GM18519 (cell line): Measurements from ENCODE around the gene PRMT6.
"Not testable (repeated sequence)": the region's sequence is repeated elsewhere in the genome, so short reads cannot be mapped to it uniquely, and the experiment has no call there.

Experiments
- ATAC-seq: cut with Tn5 transposase; IDR thresholded peaks from one replicate; pipeline ENCODE4 v1.9.1; 2021; ENCODE audit warnings: mild to moderate bottlenecking, moderate library complexity; ENCODE audit not compliant: unreplicated experiment, low FRiP score

The PRMT6 gene

DNA sequence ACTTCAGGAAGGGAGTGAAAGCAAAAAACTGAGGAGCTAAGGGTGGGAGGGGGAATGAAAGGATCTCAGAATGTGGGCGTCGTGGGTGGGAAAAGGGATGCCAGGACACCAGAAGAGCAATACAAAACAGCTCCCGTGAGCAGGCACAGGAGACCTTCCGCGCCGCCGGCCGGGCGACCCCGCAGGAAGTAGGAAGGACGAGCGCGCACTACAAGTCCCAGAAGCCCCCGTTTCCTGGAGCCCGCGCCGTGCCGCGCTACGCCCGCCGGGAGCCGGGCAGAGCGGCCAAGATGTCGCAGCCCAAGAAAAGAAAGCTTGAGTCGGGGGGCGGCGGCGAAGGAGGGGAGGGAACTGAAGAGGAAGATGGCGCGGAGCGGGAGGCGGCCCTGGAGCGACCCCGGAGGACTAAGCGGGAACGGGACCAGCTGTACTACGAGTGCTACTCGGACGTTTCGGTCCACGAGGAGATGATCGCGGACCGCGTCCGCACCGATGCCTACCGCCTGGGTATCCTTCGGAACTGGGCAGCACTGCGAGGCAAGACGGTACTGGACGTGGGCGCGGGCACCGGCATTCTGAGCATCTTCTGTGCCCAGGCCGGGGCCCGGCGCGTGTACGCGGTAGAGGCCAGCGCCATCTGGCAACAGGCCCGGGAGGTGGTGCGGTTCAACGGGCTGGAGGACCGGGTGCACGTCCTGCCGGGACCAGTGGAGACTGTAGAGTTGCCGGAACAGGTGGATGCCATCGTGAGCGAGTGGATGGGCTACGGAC lies at the start of gene PRMT6:
TSS of gene PRMT6 (plus strand) at position 249 of the 771 bp plus-strand sequence. CDS start at position 291, 42 bp downstream.
- ATAC-seq, result peak; percentile 88

DNA sequence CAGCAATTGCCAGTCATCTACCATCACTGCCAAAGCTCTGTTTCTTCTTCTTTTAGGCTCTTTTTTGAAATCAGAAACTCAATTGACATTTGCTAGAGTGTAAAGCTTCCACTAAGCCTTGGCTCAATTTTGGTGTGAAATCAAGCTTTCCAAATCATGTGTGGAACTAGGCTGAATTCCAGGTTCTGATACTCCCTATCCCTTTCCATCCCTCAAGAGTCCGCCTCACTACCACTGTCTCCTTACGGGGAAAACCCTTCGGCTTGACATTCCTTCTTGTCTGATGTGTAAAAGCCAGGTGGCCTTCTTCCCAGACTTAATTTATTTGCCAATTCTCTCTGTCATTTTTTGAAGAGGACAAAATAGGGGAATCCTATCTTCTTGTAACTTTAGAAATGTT lies 47.2 kb upstream of the PRMT6 start:
- ATAC-seq, result no peak

DNA sequence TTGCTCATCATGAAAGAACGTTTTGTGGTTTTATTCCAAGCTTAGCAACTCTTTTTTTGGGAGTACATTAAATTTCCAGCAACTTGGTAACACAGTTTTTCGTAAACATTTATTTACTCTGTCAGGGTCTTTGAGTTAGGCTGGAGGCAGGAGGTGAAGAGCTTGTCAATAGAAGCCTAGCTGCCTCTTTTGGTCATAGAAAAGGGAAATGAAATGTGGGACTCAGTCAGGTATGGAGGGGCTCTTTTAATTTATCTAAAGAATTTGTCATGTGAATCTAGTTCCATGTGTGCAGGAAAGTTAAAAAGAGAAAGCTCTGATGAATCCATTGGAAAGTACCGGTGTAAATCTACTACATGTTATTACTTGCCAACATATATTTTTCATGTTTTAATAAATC lies 45.9 kb upstream of the PRMT6 start:
- no peak for ATAC-seq

DNA sequence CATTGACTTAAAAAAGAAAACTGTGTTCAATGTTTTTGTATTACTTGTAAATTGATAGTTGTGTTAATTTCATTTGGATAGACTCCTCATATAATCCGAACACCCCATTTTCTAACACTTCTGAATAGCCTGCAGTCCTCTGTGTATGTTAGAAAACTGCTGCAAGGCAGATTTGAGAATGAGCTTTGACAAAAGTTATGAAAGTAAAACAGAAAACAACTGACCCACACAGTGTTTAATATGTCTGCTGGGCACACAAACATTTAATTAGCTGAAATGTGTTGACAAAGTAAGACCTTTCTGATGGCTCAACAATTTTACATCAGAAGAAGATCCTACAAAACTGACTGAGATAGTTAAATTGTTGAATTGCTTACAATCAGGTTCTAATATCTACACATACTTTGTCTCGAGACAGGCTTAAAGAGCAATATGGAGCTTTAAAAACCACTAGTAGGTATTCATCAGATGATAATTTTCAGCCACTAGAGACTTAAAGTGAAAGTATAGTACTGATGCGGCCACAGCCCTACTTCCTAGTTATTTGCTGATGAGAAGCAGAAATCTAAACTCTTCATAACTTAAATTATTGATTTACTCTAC lies 40.0 kb upstream of the PRMT6 start:
- peak; percentile 91 for ATAC-seq

DNA sequence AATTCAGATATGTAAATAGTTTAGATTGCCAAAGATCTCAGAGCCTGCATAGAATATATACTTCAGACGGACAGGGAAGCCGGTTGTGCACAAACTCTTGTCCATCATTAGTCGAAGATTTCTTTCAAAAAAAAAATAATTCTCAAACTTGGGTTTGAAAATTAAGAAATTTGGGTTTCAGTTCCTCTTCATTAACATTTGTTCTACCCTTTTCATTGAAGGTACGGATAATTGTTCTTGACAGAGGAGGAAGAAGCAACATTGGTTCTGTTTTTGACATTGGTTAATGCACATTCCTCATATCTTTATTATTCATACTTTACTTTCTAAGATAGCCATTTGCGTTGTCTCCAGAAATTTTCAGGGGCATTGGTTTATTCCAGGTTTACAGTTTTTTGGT lies 38.0 kb upstream of the PRMT6 start:
- ATAC-seq, result no peak

DNA sequence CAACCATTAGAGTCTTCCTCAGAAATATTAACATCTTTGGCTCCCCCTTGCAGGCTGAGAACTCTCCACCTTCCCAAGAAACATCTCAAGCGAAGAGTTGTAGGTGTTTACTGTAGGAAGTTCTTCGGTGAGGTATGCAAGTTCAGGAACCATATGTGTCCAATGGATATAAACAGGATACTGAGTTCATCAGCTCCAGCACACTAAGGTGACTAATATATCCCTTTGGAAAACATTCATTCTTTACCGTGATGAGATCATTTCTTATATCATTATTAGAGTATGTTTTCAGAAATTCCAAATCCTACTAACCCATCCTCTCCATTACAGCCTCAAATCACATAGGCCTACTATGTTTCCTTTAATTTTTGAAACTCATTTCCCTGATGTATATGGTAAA lies 37.3 kb upstream of the PRMT6 start:
- ATAC-seq, result no peak

DNA sequence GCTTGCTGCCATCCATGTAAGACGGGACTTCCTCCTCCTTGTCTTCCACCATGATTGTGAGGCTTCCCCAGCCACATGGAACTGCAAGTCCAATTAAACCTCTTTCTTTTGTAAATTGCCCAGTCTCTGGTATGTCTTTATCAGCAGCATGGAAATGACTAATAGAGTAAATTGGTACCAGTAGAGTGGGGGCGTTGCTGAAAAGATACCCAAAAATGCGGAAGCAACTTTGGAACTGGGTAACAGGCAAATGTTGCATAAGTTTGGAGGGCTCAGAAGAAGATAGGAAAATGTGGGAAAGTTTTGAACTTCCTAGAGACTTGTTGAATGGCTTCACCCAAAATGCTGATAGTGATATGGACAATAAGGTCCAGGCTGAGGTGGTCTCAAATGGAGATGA lies 17.6 kb upstream of the PRMT6 start:
- not testable (repeated sequence) for ATAC-seq

DNA sequence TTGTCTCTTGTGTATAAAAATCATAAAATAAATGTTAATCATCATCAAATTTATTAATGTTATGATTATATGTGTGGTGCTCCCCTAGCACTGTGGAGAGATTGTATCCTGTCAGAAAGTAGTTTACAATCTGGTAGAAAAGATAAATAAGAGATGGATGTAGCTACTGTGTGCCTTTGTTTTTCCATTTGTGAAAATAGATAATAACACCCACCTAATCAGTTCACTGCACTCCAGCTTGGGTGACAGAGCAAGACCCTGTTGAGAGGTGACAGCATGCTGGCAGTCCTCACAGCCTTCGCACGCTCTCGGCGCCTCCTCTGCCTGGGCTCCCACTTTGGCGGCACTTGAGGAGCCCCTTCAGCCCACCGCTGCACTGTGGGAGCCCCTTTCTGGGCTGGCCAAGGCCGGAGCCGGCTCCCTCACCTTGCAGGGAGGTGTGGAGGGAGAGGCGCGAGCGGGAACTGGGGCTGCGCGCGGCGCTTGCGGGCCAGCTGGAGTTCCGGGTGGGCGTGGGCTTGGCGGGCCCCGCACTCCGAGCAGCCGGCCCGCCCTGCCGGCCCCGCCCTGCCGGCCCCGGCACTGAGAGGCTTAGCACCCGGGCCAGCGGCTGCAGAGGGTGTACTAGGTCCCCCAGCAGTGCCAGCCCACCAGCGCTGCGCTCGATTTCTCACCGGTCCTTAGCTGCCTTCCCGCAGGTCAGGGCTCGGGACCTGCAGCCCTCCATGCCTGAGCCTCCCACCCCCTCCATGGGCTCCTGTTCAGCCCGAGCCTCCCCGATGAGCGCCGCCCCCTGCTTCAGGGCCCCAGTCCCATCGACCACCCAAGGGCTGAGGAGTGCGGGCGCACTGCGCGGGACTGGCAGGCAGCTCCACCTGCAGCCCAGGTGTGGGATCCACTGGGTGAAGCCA lies 11.9 kb upstream of the PRMT6 start:
- ATAC-seq, result not testable (repeated sequence)

DNA sequence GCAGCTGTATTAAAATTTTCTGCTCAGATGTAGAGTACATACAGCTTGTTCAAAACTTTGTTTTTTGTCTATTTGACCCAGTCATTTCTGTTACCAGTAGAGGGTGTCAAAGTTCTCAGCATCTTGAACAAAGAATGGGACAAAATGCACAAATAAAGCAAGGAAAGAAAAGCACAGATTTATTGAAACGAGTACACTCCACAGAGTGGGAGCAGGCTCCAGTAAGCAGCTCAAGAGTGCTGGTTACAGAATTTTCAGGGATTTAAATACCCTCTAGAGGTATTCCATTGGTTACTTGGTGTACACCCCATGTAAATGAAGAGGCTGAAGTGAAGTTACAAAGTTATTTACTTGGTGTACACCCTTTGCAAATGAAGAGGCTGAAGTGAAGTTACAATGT lies 8.9 kb upstream of the PRMT6 start:
- no peak for ATAC-seq

DNA sequence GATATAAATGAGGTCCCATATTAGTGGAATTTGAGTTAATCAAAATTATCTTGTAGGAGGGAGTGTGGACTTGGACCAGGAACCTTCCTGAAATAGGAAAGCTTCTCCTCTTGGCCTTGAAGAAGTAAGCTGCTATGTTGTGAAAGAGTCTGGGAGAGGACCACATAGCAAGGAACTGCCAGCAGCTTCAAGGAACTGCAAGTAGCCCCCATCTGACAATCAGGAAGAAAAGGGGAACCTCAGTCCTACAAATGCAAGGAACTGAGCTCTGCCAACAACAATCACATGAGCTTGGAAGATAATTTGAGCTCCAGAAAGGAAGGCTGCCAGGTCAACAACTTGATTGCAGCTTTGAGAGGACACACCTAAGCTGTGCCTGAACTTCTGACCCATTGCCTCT lies 8.2 kb upstream of the PRMT6 start:
- ATAC-seq, result no peak

DNA sequence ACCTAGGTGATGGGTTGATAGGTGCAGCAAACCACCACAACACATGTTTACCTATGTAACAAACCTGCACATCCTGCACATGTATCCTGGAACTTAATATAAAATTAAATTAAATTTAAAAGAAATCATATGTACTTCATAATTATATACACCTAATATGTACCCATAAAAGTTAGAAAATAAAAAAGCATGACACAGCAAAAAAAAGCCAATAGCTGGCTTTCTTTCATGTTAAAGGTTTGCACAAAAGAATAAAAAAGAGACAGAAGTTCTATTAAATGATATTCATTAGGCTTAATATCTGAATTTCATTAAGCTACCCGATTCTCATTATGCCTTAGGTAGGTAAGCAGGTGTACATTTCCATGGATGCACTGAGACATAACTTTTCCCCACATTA lies 5.2 kb upstream of the PRMT6 start:
- ATAC-seq, result no peak

DNA sequence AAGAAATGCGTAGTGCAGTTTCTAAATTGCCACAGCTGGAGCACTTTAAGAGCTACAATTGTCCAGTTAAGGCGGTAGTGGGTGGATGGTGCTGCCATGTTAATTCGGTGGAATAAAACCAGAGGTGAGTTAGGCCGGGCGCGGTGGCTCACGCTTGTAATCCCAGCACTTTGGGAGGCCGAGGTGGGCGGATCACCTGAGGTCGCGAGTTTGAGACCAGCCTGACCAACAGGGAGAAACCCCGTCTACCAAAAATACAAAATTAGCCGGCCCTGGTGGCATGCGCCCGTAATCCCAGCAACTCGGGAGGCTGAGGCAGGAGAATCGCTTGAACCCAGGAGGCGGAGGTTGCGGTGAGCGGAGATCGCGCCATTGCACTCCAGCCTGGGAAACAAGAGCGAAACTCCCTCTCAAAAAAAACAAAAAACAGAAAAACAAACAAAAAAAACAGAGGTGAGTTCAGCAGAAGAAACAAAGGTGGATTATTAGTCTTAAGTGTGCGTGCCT lies 502 bp upstream of the PRMT6 start:
- not testable (repeated sequence) for ATAC-seq

DNA sequence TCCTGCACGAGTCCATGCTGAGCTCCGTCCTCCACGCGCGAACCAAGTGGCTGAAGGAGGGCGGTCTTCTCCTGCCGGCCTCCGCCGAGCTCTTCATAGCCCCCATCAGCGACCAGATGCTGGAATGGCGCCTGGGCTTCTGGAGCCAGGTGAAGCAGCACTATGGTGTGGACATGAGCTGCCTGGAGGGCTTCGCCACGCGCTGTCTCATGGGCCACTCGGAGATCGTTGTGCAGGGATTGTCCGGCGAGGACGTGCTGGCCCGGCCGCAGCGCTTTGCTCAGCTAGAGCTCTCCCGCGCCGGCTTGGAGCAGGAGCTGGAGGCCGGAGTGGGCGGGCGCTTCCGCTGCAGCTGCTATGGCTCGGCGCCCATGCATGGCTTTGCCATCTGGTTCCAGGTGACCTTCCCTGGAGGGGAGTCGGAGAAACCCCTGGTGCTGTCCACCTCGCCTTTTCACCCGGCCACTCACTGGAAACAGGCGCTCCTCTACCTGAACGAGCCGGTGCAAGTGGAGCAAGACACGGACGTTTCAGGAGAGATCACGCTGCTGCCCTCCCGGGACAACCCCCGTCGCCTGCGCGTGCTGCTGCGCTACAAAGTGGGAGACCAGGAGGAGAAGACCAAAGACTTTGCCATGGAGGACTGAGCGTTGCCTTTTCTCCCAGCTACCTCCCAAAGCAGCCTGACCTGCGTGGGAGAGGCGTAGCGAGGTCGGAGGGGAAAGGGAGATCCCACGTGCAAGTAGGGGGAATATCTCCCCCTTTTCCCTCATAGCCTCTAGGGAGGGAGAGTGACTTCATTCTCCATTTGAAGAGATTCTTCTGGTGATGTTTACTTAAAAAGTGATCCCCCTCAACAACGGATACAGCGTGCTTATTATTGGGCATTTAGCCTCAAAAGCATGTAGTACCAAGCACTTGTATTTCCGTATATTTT lies 991 bp downstream of the PRMT6 start:
- peak; percentile 46 for ATAC-seq

DNA sequence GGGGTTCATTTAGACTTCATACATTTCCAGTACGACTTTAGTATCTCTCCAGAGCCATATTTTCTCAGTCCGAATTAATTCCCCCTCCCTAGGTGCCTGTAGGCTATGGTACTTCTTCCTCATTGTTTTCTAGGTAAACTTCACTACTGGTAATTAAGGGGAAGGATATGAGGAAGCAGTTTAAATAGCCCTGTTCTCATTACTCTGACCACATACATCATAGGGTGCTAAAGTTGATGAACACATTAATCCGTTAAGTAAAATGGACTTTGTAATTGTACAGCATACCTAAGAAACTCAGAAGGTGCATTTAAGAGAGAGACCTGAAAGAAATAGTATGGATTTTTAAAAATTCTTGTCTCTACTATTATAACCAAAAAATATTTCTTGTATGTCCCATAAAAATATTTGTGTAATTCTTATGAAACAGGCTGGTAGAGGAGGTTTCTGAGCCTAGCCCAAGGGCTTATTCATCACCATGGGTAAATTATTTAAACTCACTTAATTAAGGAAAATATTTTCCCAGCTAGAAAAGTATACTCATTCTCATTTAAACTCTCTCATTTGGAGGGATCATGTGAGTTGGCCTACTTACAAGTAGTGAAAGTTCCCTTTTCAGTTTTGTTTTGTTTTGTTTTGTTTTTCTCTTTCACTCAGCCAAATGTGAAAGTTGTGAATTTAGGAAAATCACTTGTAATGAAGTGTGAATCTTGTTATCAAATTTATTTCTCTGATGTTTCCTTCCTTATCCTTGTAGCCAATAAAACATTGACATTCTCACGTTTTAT lies 2.0 kb downstream of the PRMT6 start:
- no peak for ATAC-seq

DNA sequence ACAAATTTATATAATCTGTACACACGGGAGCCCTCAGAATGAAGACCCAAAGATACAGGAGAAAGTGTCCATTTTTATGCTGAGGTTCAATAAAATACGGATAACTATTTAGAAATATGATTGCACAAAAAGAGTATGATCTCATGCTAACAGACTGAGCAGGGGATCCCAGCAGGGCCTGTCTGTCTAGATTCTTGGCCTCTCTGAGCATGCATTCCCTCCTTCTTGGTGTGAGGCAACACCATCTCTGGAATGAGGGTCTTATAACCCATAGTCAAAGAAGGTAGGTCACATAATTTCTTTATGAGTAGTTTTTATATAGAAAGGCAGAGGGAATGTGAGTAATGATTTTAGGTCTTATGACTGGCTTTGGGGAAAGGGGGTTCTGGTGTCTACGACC lies 5.4 kb downstream of the PRMT6 start:
- ATAC-seq, result no peak

DNA sequence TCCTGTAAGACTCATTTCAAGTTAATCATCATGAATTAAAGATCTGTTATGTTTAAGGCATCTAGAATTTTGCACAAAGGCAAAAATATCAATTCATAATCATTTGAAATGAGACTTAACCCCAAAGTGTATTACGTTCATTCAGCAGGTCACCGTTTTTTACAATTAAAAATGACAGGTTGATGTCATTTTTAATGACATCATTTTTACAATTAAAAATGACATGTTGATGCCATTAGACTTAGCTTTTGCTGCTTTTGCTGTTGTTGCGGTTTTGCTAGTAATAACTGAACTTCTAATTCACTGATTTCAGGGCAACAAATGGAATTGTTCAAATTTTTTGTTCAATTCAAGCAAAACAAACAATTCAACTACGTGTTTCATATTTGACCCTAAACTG lies 17.0 kb downstream of the PRMT6 start:
- ATAC-seq, result no peak

DNA sequence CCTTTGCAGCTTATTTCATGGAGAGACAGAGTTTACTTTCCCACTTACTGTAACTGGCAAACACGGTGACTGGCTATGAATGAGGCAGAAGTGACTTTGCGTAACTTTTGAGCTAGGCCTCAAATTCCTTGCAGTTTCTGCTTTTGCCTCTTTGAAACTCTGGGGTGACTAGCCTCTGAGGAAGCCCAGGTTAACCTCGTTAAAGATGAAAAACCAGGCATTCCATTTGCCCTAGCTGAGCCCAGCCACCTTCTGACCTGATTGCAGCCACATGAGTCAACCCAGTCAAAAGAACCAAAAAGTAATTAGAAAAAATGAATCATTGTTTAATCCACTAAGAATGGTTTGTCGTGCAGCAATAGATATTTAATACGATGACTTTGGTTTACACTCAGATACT lies 20.4 kb downstream of the PRMT6 start:
- no peak for ATAC-seq

DNA sequence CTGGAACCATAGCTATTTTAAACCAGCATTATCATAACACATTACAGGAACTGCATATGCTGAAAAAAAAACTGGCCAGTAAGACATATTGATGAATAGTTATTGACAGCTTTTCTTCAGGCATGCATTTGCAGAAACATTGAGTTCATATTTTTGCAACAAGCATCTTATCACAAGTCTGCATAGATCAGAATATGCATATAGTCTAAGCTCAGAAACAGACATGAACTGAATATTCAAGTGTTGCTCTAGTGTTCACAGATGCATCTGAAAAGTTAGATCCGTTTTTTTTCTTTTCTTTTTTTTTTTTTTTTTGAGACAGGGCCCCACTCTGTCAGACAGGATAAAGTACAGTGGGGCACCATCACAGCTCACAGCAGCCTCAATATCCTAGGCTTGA lies 22.8 kb downstream of the PRMT6 start:
- ATAC-seq, result no peak

DNA sequence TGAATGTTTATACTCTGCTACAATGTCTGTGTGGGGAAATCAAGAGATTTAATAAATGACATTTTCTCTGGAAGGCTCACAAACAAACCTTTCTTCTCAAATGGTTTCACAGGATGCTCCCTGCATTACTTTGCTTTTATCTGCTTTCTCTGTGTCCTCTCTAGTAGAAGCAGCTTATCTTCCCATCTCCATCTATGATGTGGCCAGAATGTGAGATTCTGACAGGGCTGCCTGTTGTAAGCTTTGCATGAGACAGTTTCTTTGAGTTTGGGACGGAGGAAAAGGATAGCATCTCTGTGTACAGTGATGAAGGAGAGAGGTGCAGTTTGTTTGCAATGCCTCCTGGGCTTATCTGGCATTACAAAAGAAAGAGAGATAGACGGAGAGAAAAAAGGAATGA lies 24.6 kb downstream of the PRMT6 start:
- no peak for ATAC-seq
